Activated B cell treated with CpG ODN at 0.5 μM for 24 hours (primary cell): ENCODE data around the gene PIGU. TPM values are rescaled to one million over a fixed set of nuclear protein-coding genes. Genes with fewer than 3 reads are reported as not detected.
"Not testable (repeated sequence)": the region's sequence is repeated elsewhere in the genome, so short reads cannot be mapped to it uniquely, and the experiment has no call there.

ENCODE experiments used
- ATAC-seq: fragments of 200-7000 bp; cut with Tn5 transposase; one replicate; pipeline ENCODE4 v1.10.0; 2021; ENCODE audit warnings: low read depth, mild to moderate bottlenecking, moderate library complexity
- CTCF ChIA-PET: fragments of 350-600 bp; sonication (Branson Sonifier 250); formaldehyde crosslinking; loops from one replicate; lab custom pipeline; 2021; ENCODE audit warnings: antibody characterized with exemption; lab: Charles Lee
- POLR2A ChIA-PET: fragments of 350-600 bp; sonication (Branson Sonifier 250); formaldehyde crosslinking; loops from one replicate; lab custom pipeline; 2021; ENCODE audit warnings: antibody characterized with exemption; lab: Charles Lee
- DNase-seq: peaks from one replicate; pipeline ENCODE4 v3.0.0; 2022
- H3K27ac Mint-ChIP-seq: one replicate; pipeline ENCODE4 v1.8.0; 2020; ENCODE audit warnings: mixed read lengths
- H3K27me3 Mint-ChIP-seq: one replicate; pipeline ENCODE4 v1.8.0; 2021; ENCODE audit warnings: mixed read lengths
- H3K36me3 Mint-ChIP-seq: one replicate; pipeline ENCODE4 v1.8.0; 2021; ENCODE audit warnings: low read depth, mixed read lengths
- H3K4me1 Mint-ChIP-seq: one replicate; pipeline ENCODE4 v1.8.0; 2021; ENCODE audit warnings: mixed read lengths
- H3K4me3 Mint-ChIP-seq: one replicate; pipeline ENCODE4 v1.8.0; 2020; ENCODE audit warnings: mild to moderate bottlenecking, mixed read lengths
- H3K9me3 Mint-ChIP-seq: one replicate; pipeline ENCODE4 v1.8.0; 2020; ENCODE audit warnings: mixed read lengths
- CTCF ChIP-seq: fragments of 200-600 bp; IDR thresholded peaks from one replicate; pipeline ENCODE4 v1.8.0; 2022; ENCODE audit warnings: antibody characterized with exemption, mild to moderate bottlenecking
- intact Hi-C: fragments of 100-400 bp; cut with micrococcal nuclease; formaldehyde crosslinking; loops from one replicate; pipeline ENCODE4 v1.15.1; 2024
- total RNA-seq: library from RNA; stranded (reverse); gene quantifications from 2 replicates; pipeline ENCODE4 v1.2.3, GENCODE V29; 2022

PIGU gene
- total RNA-seq: 14.7 and 15.3 TPM in 2 replicates

GRCh38 chr20:34676642-34677373, at the start of gene PIGU:
Gene PIGU (minus strand): TSS chr20:34677092. CDS start chr20:34677085, 7 bp downstream.
- DNase-seq (peak; percentile 91), ATAC-seq (peak; percentile 94)
- Mint-ChIP-seq H3K27me3 (no peaks in the 10 kb centered on the region), H3K36me3 (peaks cover 4% of the 10 kb centered on the region), H3K4me3 (peak within 1 kb of the TSS; percentile 98), H3K9me3 (no peaks in the 10 kb centered on the region), H3K27ac (peak within 1 kb of the TSS; percentile 95), H3K4me1 (peaks cover 15% of the 10 kb centered on the region)
- TF ChIP-seq CTCF: no peak
- ChIA-PET CTCF (interaction anchor here (1.0 kb wide), 1 partner anchor 31 kb away, joined by 4 read pairs; no protein-coding TSS in a partner anchor), POLR2A (interaction anchor here (0.6 to 3.0 kb wide), 17 partner anchors 13 to 1277 kb away, joined by 3 to 29 read pairs (median 5); partner anchors contain the start of genes AHCY, DYNLRB1, EDEM2 and EIF2S2)
- intact Hi-C loops: loop anchor here (1.0 to 10.0 kb wide), 7 partner anchors 27 to 1788 kb away; partner anchors contain the start of genes AHCY, DYNLRB1, ITCH and MAP1LC3A

GRCh38 chr20:34724172-34724571, 47.3 kb upstream of the PIGU start:
- CTCF ChIA-PET: interaction anchor here (0.6 kb wide), 1 partner anchor 309 kb away, joined by 3 read pairs; no protein-coding TSS in a partner anchor
- POLR2A ChIA-PET: interaction anchor here (0.7 kb wide), 1 partner anchor 76 kb away, joined by 3 read pairs; no protein-coding TSS in a partner anchor
- peaks cover 18% of the 10 kb centered on the region for H3K4me1 Mint-ChIP-seq
- no peaks in the 10 kb centered on the region for H3K27me3 Mint-ChIP-seq
- ATAC-seq: no peak
- H3K36me3 Mint-ChIP-seq: peaks cover 42% of the 10 kb centered on the region
- intact Hi-C loops: no loop called here
- no peaks in the 10 kb centered on the region for H3K9me3 Mint-ChIP-seq
- no peak overlapping the region for H3K27ac Mint-ChIP-seq
- no peak for TF ChIP-seq CTCF
- no peak for DNase-seq
- no peak overlapping the region for H3K4me3 Mint-ChIP-seq

- intact Hi-C loops: not testable (repeated sequence)
Measured at GRCh38 chr20:34722560-34722959, 45.7 kb upstream of the PIGU start.

GRCh38 chr20:34720266-34720665, 43.4 kb upstream of the PIGU start:
- DNase-seq (no peak), ATAC-seq (no peak)
- H3K27ac Mint-ChIP-seq: no peak overlapping the region
- ChIA-PET POLR2A (interaction anchor here (0.6 to 0.7 kb wide), 2 partner anchors 407 to 1234 kb away, joined by 3 read pairs; partner anchors contain the start of gene SCAND1), CTCF (interaction anchor here (1.0 kb wide), 1 partner anchor 50 kb away, joined by 3 read pairs; no protein-coding TSS in a partner anchor)
- TF ChIP-seq CTCF: no peak
- H3K9me3 Mint-ChIP-seq: no peaks in the 10 kb centered on the region
- peaks cover 30% of the 10 kb centered on the region for H3K36me3 Mint-ChIP-seq
- H3K4me3 Mint-ChIP-seq: no peak overlapping the region
- intact Hi-C loops: no loop called here
- H3K4me1 Mint-ChIP-seq: peaks cover 29% of the 10 kb centered on the region
- no peaks in the 10 kb centered on the region for H3K27me3 Mint-ChIP-seq

More at GRCh38 chr20:34722560-34722959, 45.7 kb upstream of the PIGU start:
- ATAC-seq, H3K9me3 Mint-ChIP-seq, CTCF ChIA-PET, H3K27me3 Mint-ChIP-seq, H3K27ac Mint-ChIP-seq, DNase-seq, POLR2A ChIA-PET, H3K4me3 Mint-ChIP-seq: not testable (repeated sequence)
- Mint-ChIP-seq H3K4me1 (peaks cover 29% of the 10 kb centered on the region), H3K36me3 (peaks cover 44% of the 10 kb centered on the region)

- Mint-ChIP-seq H3K4me3 (peak overlapping the region; percentile 19), H3K4me1 (peaks cover 29% of the 10 kb centered on the region), H3K36me3 (peaks cover 34% of the 10 kb centered on the region)
- H3K27ac Mint-ChIP-seq, DNase-seq, H3K9me3 Mint-ChIP-seq, H3K27me3 Mint-ChIP-seq, intact Hi-C loops: not testable (repeated sequence)
- ChIA-PET CTCF (interaction anchor here (1.0 kb wide), 1 partner anchor 51 kb away, joined by 3 read pairs; no protein-coding TSS in a partner anchor), POLR2A (interaction anchor here (0.6 to 0.7 kb wide), 3 partner anchors 16 to 1235 kb away, joined by 3 to 4 read pairs (median 3); partner anchors contain the start of gene SCAND1)
- peak; percentile 76 for ATAC-seq
Measured at GRCh38 chr20:34719242-34720017, 42.5 kb upstream of the PIGU start.
